H9 (cell line): ENCODE data around the gene RPS21. TPM values are rescaled to one million over a fixed set of nuclear protein-coding genes. Genes with fewer than 3 reads are reported as not detected.

ENCODE experiments used
- DNase-seq: peaks from one replicate; pipeline ENCODE4 v3.0.0-alpha.2; 2017
- H2AFZ ChIP-seq: one replicate; pipeline ENCODE4 v1.6.1; 2013; ENCODE audit warnings: mild to moderate bottlenecking, low read length, control low read depth, moderate library complexity
- H2AK5ac ChIP-seq: 2 replicates; pipeline ENCODE4 v1.6.1; 2013; ENCODE audit warnings: low read length, control low read depth, mixed read lengths; ENCODE audit not compliant: insufficient read length
- H2BK120ac ChIP-seq: one replicate; pipeline ENCODE4 v1.6.1; 2013; ENCODE audit warnings: low read depth, mild to moderate bottlenecking, low read length, control low read depth, inconsistent platforms; ENCODE audit not compliant: poor library complexity, severe bottlenecking
- H2BK12ac ChIP-seq: 2 replicates; pipeline ENCODE4 v1.6.1; 2013; ENCODE audit warnings: low read length, control low read depth, mixed read lengths, low read depth; ENCODE audit not compliant: insufficient read length
- H2BK15ac ChIP-seq: 2 replicates; pipeline ENCODE4 v1.6.1; 2013; ENCODE audit warnings: low read depth, low read length, control low read depth
- H2BK20ac ChIP-seq: one replicate; pipeline ENCODE4 v1.6.1; 2013; ENCODE audit warnings: low read depth, mild to moderate bottlenecking, low read length, control low read depth, inconsistent platforms; ENCODE audit not compliant: poor library complexity, severe bottlenecking
- H2BK5ac ChIP-seq: 2 replicates; pipeline ENCODE4 v1.6.1; 2013; ENCODE audit warnings: low read length, control low read depth, mixed read lengths; ENCODE audit not compliant: insufficient read length
- H3K14ac ChIP-seq: 2 replicates; pipeline ENCODE4 v1.6.1; 2013; ENCODE audit warnings: low read length, control low read depth; ENCODE audit not compliant: insufficient read depth
- H3K18ac ChIP-seq: 2 replicates; pipeline ENCODE4 v1.6.1; 2013; ENCODE audit warnings: low read depth, mild to moderate bottlenecking, mixed read lengths, low read length, control low read depth; ENCODE audit not compliant: insufficient read length
- H3K23ac ChIP-seq: 2 replicates; pipeline ENCODE4 v1.6.1; 2013; ENCODE audit warnings: low read length, control low read depth, mixed read lengths, low read depth; ENCODE audit not compliant: insufficient read length
- H3K23me2 ChIP-seq: 2 replicates; pipeline ENCODE4 v1.6.1; 2013; ENCODE audit warnings: low read depth, mild to moderate bottlenecking, mixed read lengths, low read length, control low read depth; ENCODE audit not compliant: insufficient read length, poor library complexity, severe bottlenecking
- H3K27ac ChIP-seq: 2 replicates; pipeline ENCODE4 v1.5.1; 2013; ENCODE audit warnings: low read length, control low read depth, mixed read lengths, low read depth; ENCODE audit not compliant: insufficient read length
- H3K27me3 ChIP-seq: 2 replicates; pipeline ENCODE4 v1.6.1; 2013; ENCODE audit warnings: low read length, control low read depth, inconsistent platforms; ENCODE audit not compliant: insufficient read depth
- H3K4ac ChIP-seq: 2 replicates; pipeline ENCODE4 v1.6.1; 2013; ENCODE audit warnings: low read depth, mild to moderate bottlenecking, control low read depth, inconsistent platforms, low read length, moderate library complexity
- H3K4me1 ChIP-seq: 2 replicates; pipeline ENCODE4 v1.6.1; 2013; ENCODE audit warnings: low read length, control low read depth, inconsistent platforms; ENCODE audit not compliant: insufficient read depth
- H3K4me2 ChIP-seq: 2 replicates; pipeline ENCODE4 v1.6.1; 2013; ENCODE audit warnings: low read length, control low read depth, mixed read lengths; ENCODE audit not compliant: insufficient read length, insufficient read depth
- H3K56ac ChIP-seq: 2 replicates; pipeline ENCODE4 v1.6.1; 2013; ENCODE audit warnings: low read depth, mild to moderate bottlenecking, mixed read lengths, low read length, control low read depth; ENCODE audit not compliant: insufficient read length
- H3K79me1 ChIP-seq: 2 replicates; pipeline ENCODE4 v1.6.1; 2013; ENCODE audit warnings: low read depth, mild to moderate bottlenecking, moderate library complexity, low read length, control low read depth, inconsistent platforms; ENCODE audit not compliant: insufficient read depth, poor library complexity, severe bottlenecking
- H3K79me2 ChIP-seq: 2 replicates; pipeline ENCODE4 v1.6.1; 2013; ENCODE audit warnings: low read length, control low read depth, inconsistent platforms; ENCODE audit not compliant: insufficient read depth
- H3K9ac ChIP-seq: 2 replicates; pipeline ENCODE4 v1.6.1; 2013; ENCODE audit warnings: low read length, control low read depth, mixed read lengths; ENCODE audit not compliant: insufficient read length; ENCODE audit errors: extremely low read depth
- H3K9me3 ChIP-seq: one replicate; pipeline ENCODE4 v1.6.1; 2013; ENCODE audit warnings: low read depth, low read length, inconsistent platforms; ENCODE audit not compliant: control insufficient read depth
- H3T11ph ChIP-seq: one replicate; pipeline ENCODE4 v1.6.1; 2013; ENCODE audit warnings: mild to moderate bottlenecking, low read length, control low read depth, inconsistent platforms
- H4K20me1 ChIP-seq: one replicate; pipeline ENCODE4 v1.6.1; 2013; ENCODE audit not compliant: control insufficient read depth, insufficient read length, insufficient read depth
- H4K5ac ChIP-seq: 2 replicates; pipeline ENCODE4 v1.6.1; 2013; ENCODE audit warnings: low read depth, mild to moderate bottlenecking, mixed read lengths, low read length, control low read depth; ENCODE audit not compliant: insufficient read length
- H4K8ac ChIP-seq: replicated peaks from 2 replicates; pipeline ENCODE4 v1.6.1; 2013; ENCODE audit warnings: low read length, control low read depth, mixed read lengths, low read depth; ENCODE audit not compliant: insufficient read length
- H4K91ac ChIP-seq: 2 replicates; pipeline ENCODE4 v1.6.1; 2013; ENCODE audit warnings: low read depth, mild to moderate bottlenecking, moderate library complexity, mixed read lengths, low read length, control low read depth; ENCODE audit not compliant: insufficient read length
- H3K27ac Mint-ChIP-seq, 3 experiments: 2 replicates in 2 of 3; 3 replicates in 1 of 3; pipeline ENCODE4 v1.8.0; 2020 to 2021; ENCODE audit warnings: mixed read lengths in 3 of 3, mild to moderate bottlenecking in 1 of 3, moderate library complexity in 1 of 3
- H3K27me3 Mint-ChIP-seq: 2 replicates; pipeline ENCODE4 v1.8.0; 2021; ENCODE audit warnings: low read depth, mild to moderate bottlenecking, moderate library complexity, mixed read lengths
- H3K36me3 Mint-ChIP-seq, 3 experiments: 2 replicates in 2 of 3; 3 replicates in 1 of 3; pipeline ENCODE4 v1.8.0; 2020 to 2021; ENCODE audit warnings: low read depth in 3 of 3, mixed read lengths in 3 of 3; ENCODE audit not compliant: insufficient read depth in 1 of 3
- H3K4me1 Mint-ChIP-seq, 2 experiments: 2 replicates each; pipeline ENCODE4 v1.8.0; 2020; ENCODE audit warnings: mixed read lengths in 2 of 2
- H3K4me3 Mint-ChIP-seq, 2 experiments: 2 replicates in 1 of 2; 3 replicates in 1 of 2; pipeline ENCODE4 v1.8.0; 2020 to 2021; ENCODE audit warnings: mild to moderate bottlenecking in 2 of 2, mixed read lengths in 2 of 2, moderate library complexity in 1 of 2
- H3K9me3 Mint-ChIP-seq, 2 experiments: 2 replicates in 1 of 2; 3 replicates in 1 of 2; pipeline ENCODE4 v1.8.0; 2020; ENCODE audit warnings: mild to moderate bottlenecking in 2 of 2, mixed read lengths in 2 of 2, moderate library complexity in 1 of 2
- WGBS: extraction: QIAGEN DNeasy Blood & Tissue Kit; methylation state at CpG from one replicate; pipeline ENCODE4 v1.1.7; 2013; ENCODE audit warnings: missing lambda C conversion rate, low lambda C conversion rate, mixed read lengths; ENCODE audit not compliant: insufficient read length; ENCODE audit errors: extremely low coverage; 5-methylcytosine and 5-hydroxymethylcytosine counted together
- total RNA-seq: library from RNA; stranded (reverse); gene quantifications from 2 replicates; pipeline ENCODE4 v1.2.1, GENCODE V29; 2021
- TF ChIP-seq, protein P1 (sequence below): fragments of 200-600 bp; sonication (generic); conservative IDR thresholded peaks from 3 replicates; pipeline ENCODE4 v1.8.0; 2021; ENCODE audit warnings: antibody characterized with exemption, mild to moderate bottlenecking

RPS21 gene
- total RNA-seq, 1 experiment from 2014 or later: 1,715 TPM

- Mint-ChIP-seq H3K9me3 (no peaks in the 10 kb centered on the region), H3K27me3 (no peaks in the 10 kb centered on the region), H3K27ac (no peak overlapping the region; a peak in 1 of 7 replicates), H3K36me3 (peaks cover 0 to 4% (median 2%) of the 10 kb centered on the region in 3 experiments; a peak in 4 of 7 replicates), H3K4me1 (peaks cover 33 to 61% of the 10 kb centered on the region in 2 experiments), H3K4me3 (no peak overlapping the region)
- H3K4me1 ChIP-seq: peaks cover 2% of the 10 kb centered on the region; the same call in 1 of the 2 replicates
- H4K8ac ChIP-seq: no peak overlapping the region
- no peak overlapping the region for H3T11ph ChIP-seq
- no CpG with 5 or more reads among the region's 25 CpGs for whole genome bisulfite sequencing
- H3K27me3 ChIP-seq: no peaks in the 10 kb centered on the region
- no peaks in the 10 kb centered on the region for H3K9me3 ChIP-seq
- no peak overlapping the region for H3K9ac ChIP-seq
- peaks cover 4% of the 10 kb centered on the region; the same call in 1 of the 2 replicates for H3K79me2 ChIP-seq
- H3K14ac ChIP-seq: peak overlapping the region; percentile 50; the same call in 1 of the 2 replicates
- no peaks in the 10 kb centered on the region for H4K20me1 ChIP-seq
- no peak overlapping the region for H2BK12ac ChIP-seq
- no peak overlapping the region for H2AK5ac ChIP-seq
- peak; percentile 32 for DNase-seq
- H3K79me1 ChIP-seq: peaks cover 6% of the 10 kb centered on the region
- H2BK5ac ChIP-seq: no peak overlapping the region
- no peak overlapping the region for H2BK20ac ChIP-seq
- H3K27ac ChIP-seq: no peak overlapping the region
- H2BK15ac ChIP-seq: no peak overlapping the region
- no peak overlapping the region for H2AFZ ChIP-seq
- TF ChIP-seq, protein P1, sequence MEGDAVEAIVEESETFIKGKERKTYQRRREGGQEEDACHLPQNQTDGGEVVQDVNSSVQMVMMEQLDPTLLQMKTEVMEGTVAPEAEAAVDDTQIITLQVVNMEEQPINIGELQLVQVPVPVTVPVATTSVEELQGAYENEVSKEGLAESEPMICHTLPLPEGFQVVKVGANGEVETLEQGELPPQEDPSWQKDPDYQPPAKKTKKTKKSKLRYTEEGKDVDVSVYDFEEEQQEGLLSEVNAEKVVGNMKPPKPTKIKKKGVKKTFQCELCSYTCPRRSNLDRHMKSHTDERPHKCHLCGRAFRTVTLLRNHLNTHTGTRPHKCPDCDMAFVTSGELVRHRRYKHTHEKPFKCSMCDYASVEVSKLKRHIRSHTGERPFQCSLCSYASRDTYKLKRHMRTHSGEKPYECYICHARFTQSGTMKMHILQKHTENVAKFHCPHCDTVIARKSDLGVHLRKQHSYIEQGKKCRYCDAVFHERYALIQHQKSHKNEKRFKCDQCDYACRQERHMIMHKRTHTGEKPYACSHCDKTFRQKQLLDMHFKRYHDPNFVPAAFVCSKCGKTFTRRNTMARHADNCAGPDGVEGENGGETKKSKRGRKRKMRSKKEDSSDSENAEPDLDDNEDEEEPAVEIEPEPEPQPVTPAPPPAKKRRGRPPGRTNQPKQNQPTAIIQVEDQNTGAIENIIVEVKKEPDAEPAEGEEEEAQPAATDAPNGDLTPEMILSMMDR: no peak
- H4K5ac ChIP-seq: no peak overlapping the region
- H3K4ac ChIP-seq: no peak overlapping the region; the same call in 1 of the 2 replicates
- H3K23me2 ChIP-seq: peaks cover 3% of the 10 kb centered on the region
- H2BK120ac ChIP-seq: no peak overlapping the region
- no peak overlapping the region for H3K23ac ChIP-seq
- no peak overlapping the region for H3K18ac ChIP-seq
- no peak overlapping the region for H3K4me2 ChIP-seq
- peak overlapping the region; percentile 47 for H4K91ac ChIP-seq
- no peak overlapping the region for H3K56ac ChIP-seq
Measured at GRCh38 chr20:62359491-62360121, 27.3 kb upstream of the RPS21 start.
